ENCODE data around the gene DEDD.

DNA sequence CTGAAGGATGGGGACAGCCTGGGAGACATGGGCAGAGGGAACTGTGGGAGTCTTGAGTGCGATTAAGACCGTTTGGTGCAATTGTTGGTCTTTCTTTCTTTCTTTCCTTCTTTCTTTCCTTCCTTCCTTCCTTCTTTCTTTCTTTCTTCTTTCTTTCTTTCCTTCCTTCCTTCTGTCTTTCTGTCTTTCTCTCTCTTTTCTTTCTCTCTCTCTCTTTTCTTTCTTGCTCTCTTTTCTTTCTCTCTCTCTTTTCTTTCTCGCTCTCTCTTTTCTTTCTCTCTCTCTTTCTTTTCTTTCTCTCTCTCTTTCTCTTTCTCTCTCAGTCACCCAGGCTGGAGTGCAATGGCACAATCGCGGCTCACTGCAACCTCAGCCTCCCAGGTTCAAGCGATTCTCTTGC lies 37.2 kb downstream of the DEDD start:
- TF ChIP-seq, protein P1, sequence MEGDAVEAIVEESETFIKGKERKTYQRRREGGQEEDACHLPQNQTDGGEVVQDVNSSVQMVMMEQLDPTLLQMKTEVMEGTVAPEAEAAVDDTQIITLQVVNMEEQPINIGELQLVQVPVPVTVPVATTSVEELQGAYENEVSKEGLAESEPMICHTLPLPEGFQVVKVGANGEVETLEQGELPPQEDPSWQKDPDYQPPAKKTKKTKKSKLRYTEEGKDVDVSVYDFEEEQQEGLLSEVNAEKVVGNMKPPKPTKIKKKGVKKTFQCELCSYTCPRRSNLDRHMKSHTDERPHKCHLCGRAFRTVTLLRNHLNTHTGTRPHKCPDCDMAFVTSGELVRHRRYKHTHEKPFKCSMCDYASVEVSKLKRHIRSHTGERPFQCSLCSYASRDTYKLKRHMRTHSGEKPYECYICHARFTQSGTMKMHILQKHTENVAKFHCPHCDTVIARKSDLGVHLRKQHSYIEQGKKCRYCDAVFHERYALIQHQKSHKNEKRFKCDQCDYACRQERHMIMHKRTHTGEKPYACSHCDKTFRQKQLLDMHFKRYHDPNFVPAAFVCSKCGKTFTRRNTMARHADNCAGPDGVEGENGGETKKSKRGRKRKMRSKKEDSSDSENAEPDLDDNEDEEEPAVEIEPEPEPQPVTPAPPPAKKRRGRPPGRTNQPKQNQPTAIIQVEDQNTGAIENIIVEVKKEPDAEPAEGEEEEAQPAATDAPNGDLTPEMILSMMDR (conservative IDR thresholded peaks at IDR 0.05; ENCODE audit: low read depth, low read length) = no peak
- no peak for TF ChIP-seq RFX5 (IDR thresholded peaks at IDR 0.05; ENCODE audit: low read depth, low read length)
- TF ChIP-seq, protein P2, sequence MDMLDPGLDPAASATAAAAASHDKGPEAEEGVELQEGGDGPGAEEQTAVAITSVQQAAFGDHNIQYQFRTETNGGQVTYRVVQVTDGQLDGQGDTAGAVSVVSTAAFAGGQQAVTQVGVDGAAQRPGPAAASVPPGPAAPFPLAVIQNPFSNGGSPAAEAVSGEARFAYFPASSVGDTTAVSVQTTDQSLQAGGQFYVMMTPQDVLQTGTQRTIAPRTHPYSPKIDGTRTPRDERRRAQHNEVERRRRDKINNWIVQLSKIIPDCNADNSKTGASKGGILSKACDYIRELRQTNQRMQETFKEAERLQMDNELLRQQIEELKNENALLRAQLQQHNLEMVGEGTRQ (IDR thresholded peaks at IDR 0.05; ENCODE audit: low read depth, low read length) = no peak
- TF ChIP-seq POLR2A (IDR thresholded peaks at IDR 0.05; ENCODE audit: low read depth, low read length) = no peak
- no peak for TF ChIP-seq CEBPB (IDR thresholded peaks at IDR 0.05; ENCODE audit: low read depth, low read length)
- no peak for TF ChIP-seq MAZ (IDR thresholded peaks at IDR 0.05; ENCODE audit: borderline replicate concordance, low read depth, low read length)
- TF ChIP-seq BHLHE40 (IDR thresholded peaks at IDR 0.05; ENCODE audit: low read depth, low read length) = no peak
- no peak for TF ChIP-seq FOS (IDR thresholded peaks at IDR 0.05; ENCODE audit: low read depth, low read length)
- TF ChIP-seq, protein P3, sequence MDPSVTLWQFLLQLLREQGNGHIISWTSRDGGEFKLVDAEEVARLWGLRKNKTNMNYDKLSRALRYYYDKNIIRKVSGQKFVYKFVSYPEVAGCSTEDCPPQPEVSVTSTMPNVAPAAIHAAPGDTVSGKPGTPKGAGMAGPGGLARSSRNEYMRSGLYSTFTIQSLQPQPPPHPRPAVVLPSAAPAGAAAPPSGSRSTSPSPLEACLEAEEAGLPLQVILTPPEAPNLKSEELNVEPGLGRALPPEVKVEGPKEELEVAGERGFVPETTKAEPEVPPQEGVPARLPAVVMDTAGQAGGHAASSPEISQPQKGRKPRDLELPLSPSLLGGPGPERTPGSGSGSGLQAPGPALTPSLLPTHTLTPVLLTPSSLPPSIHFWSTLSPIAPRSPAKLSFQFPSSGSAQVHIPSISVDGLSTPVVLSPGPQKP (IDR thresholded peaks at IDR 0.05; ENCODE audit: borderline replicate concordance, low read depth, low read length) = no peak
- no peak for TF ChIP-seq NFE2L2 (IDR thresholded peaks at IDR 0.05; ENCODE audit: low read depth, low read length)
- TF ChIP-seq MAFK (IDR thresholded peaks at IDR 0.05; ENCODE audit: low read depth, low read length) = no peak
- no peak for TF ChIP-seq MXI1 (IDR thresholded peaks at IDR 0.05; ENCODE audit: borderline replicate concordance, low read depth, low read length)
- no peak for TF ChIP-seq RAD21 (IDR thresholded peaks at IDR 0.05; ENCODE audit: low read length)
- no peak for TF ChIP-seq CHD1 (IDR thresholded peaks at IDR 0.05; ENCODE audit: low read depth, low read length)
